GDM1 (cell line): ENCODE data around the gene FBXL16.

Experiments
- DNase-seq: peaks from one replicate; lab custom pipeline; 2025; lab: John Stamatoyannopoulos, UW

FBXL16 gene

GRCh38 chr16:689175-689897 is 16.3 kb downstream of the FBXL16 start:
- DNase-seq: no peak

- DNase-seq: no peak
Measured at GRCh38 chr16:687499-687898, 18.1 kb downstream of the FBXL16 start.

- no peak for DNase-seq
Measured at GRCh38 chr16:686459-687260, 18.9 kb downstream of the FBXL16 start.

GRCh38 chr16:685967-686366 is 19.6 kb downstream of the FBXL16 start:
- DNase-seq: no peak

GRCh38 chr16:684961-685696 is 20.5 kb downstream of the FBXL16 start:
- DNase-seq: no peak

GRCh38 chr16:684071-684794 is 21.4 kb downstream of the FBXL16 start, which contains the start of gene JMJD8:
TSS of gene JMJD8 (minus strand) at chr16:684334. CDS start at chr16:684319, 15 bp downstream.
- peak; percentile 87 for DNase-seq

- no peak for DNase-seq
Measured at GRCh38 chr16:683396-684070, 22.1 kb downstream of the FBXL16 start.

- no peak for DNase-seq
Measured at GRCh38 chr16:682493-683395, 22.9 kb downstream of the FBXL16 start.

GRCh38 chr16:681746-682427 is 23.7 kb downstream of the FBXL16 start:
- DNase-seq: no peak

GRCh38 chr16:680967-681745 is 24.4 kb downstream of the FBXL16 start:
- no peak for DNase-seq

- no peak for DNase-seq
Measured at GRCh38 chr16:680625-680945, 25.0 kb downstream of the FBXL16 start.

GRCh38 chr16:679814-680624 is 25.6 kb downstream of the FBXL16 start, which contains the start of gene STUB1:
TSS of gene STUB1 (plus strand) at chr16:680410. CDS start at chr16:680526, 116 bp downstream.
- peak; percentile 80 for DNase-seq

GRCh38 chr16:678858-679813 is 26.5 kb downstream of the FBXL16 start:
- peak; percentile 45 for DNase-seq

GRCh38 chr16:678209-678857 is 27.3 kb downstream of the FBXL16 start:
- no peak for DNase-seq

GRCh38 chr16:677316-678190 is 28.0 kb downstream of the FBXL16 start:
- DNase-seq: no peak
